Neural cell (in vitro differentiated cells): ENCODE results near the gene FRMD4B. TPM values are rescaled to one million over a fixed set of nuclear protein-coding genes. Genes with fewer than 3 reads are reported as not detected.

Source experiments
- H2AFZ ChIP-seq: fragments of 200-600, 300-800 bp; sonication (generic), shearing (Covaris generic); 2 replicates; pipeline ENCODE4 v1.6.0; 2014; ENCODE audit warnings: low read depth, mild to moderate bottlenecking, antibody characterized with exemption, low read length, moderate library complexity
- H3F3A ChIP-seq: fragments of 200-600 bp; shearing (Covaris generic); 2 replicates; pipeline ENCODE4 v1.6.1; 2016; ENCODE audit warnings: mild to moderate bottlenecking, moderate library complexity, mixed read lengths, antibody characterized with exemption, low read length; ENCODE audit not compliant: insufficient read depth, poor library complexity, severe bottlenecking
- H3K27ac ChIP-seq: fragments of 200-600, 300-800 bp; sonication (generic), shearing (Covaris generic); 2 replicates; pipeline ENCODE4 v1.5.1; 2014; ENCODE audit warnings: mild to moderate bottlenecking, low read length, moderate library complexity
- H3K27me3 ChIP-seq: fragments of 300-800, 200-600 bp; sonication (generic), shearing (Covaris generic); 2 replicates; pipeline ENCODE4 v1.6.0; 2014; ENCODE audit warnings: mild to moderate bottlenecking, low read depth, low read length, moderate library complexity; ENCODE audit not compliant: insufficient read depth
- H3K36me3 ChIP-seq: fragments of 300-800, 200-600 bp; sonication (generic), shearing (Covaris generic); 2 replicates; pipeline ENCODE4 v1.5.1; 2014; ENCODE audit warnings: mild to moderate bottlenecking, antibody characterized with exemption, low read length, moderate library complexity; ENCODE audit not compliant: insufficient read depth
- H3K4me2 ChIP-seq: fragments of 300-800, 200-600 bp; sonication (generic), shearing (Covaris generic); 2 replicates; pipeline ENCODE4 v1.6.0; 2014; ENCODE audit warnings: mild to moderate bottlenecking, low read length
- H3K4me3 ChIP-seq: fragments of 300-800, 200-600 bp; sonication (generic), shearing (Covaris generic); 2 replicates; pipeline ENCODE4 v1.5.1; 2014; ENCODE audit warnings: mild to moderate bottlenecking, low read length, moderate library complexity
- H3K79me2 ChIP-seq: fragments of 200-600 bp; shearing (Covaris generic); replicated peaks from 2 replicates; pipeline ENCODE4 v1.6.0; 2014; ENCODE audit warnings: mild to moderate bottlenecking, low read length, moderate library complexity; ENCODE audit not compliant: insufficient read depth
- H3K9ac ChIP-seq: fragments of 300-800, 200-600 bp; sonication (generic), shearing (Covaris generic); 2 replicates; pipeline ENCODE4 v1.6.1; 2016; ENCODE audit warnings: mild to moderate bottlenecking, low read length, mixed read lengths
- H3K9me2 ChIP-seq: fragments of 200-600 bp; shearing (Covaris generic); 2 replicates; pipeline ENCODE4 v1.6.1; 2016; ENCODE audit warnings: mild to moderate bottlenecking, low read length, mixed read lengths; ENCODE audit not compliant: insufficient read depth
- H3K9me3 ChIP-seq: fragments of 200-600, 300-800 bp; sonication (generic), shearing (Covaris generic); 2 replicates; pipeline ENCODE4 v1.6.1; 2016; ENCODE audit warnings: mild to moderate bottlenecking, mixed run types, low read length, moderate library complexity, mixed read lengths
- H4K20me1 ChIP-seq: fragments of 200-600 bp; shearing (Covaris generic); 2 replicates; pipeline ENCODE4 v1.6.1; 2016; ENCODE audit warnings: mild to moderate bottlenecking, mixed run types; ENCODE audit not compliant: insufficient read depth
- CTCF ChIP-seq: fragments of 450-650 bp; IDR thresholded peaks from 2 replicates; pipeline ENCODE4 v1.5.1; 2014; ENCODE audit warnings: antibody characterized with exemption, mild to moderate bottlenecking, moderate library complexity; ENCODE audit not compliant: poor library complexity, severe bottlenecking
- EP300 ChIP-seq: fragments of 450-650 bp; conservative IDR thresholded peaks from 2 replicates; pipeline ENCODE4 v1.6.1; 2014; ENCODE audit warnings: antibody characterized with exemption, mild to moderate bottlenecking, moderate library complexity; ENCODE audit not compliant: poor library complexity, severe bottlenecking
- EZH2 ChIP-seq: fragments of 200-600, 300-800 bp; shearing (Covaris generic), sonication (generic); IDR thresholded peaks from 2 replicates; pipeline ENCODE4 v1.6.1; 2014; ENCODE audit warnings: antibody characterized with exemption, low read length, borderline replicate concordance, mild to moderate bottlenecking; ENCODE audit not compliant: insufficient read depth, poor library complexity, severe bottlenecking
- MXI1 ChIP-seq: fragments of 450-650 bp; conservative IDR thresholded peaks from 2 replicates; pipeline ENCODE4 v1.6.1; 2014; ENCODE audit warnings: antibody characterized with exemption, mild to moderate bottlenecking; ENCODE audit not compliant: poor library complexity, severe bottlenecking
- POLR2AphosphoS5 ChIP-seq: IDR thresholded peaks from 2 replicates; pipeline ENCODE4 v1.6.1; 2012
- RAD21 ChIP-seq: fragments of 450-650 bp; conservative IDR thresholded peaks from 2 replicates; pipeline ENCODE4 v1.6.1; 2014; ENCODE audit warnings: antibody characterized with exemption, mild to moderate bottlenecking, moderate library complexity
- REST ChIP-seq: IDR thresholded peaks from 2 replicates; pipeline ENCODE4 v1.6.1; 2012; ENCODE audit warnings: borderline replicate concordance
- SMC3 ChIP-seq: fragments of 450-650 bp; conservative IDR thresholded peaks from 2 replicates; pipeline ENCODE4 v1.6.1; 2014; ENCODE audit warnings: antibody characterized with exemption, mild to moderate bottlenecking, moderate library complexity; ENCODE audit not compliant: poor library complexity
- TAF1 ChIP-seq: IDR thresholded peaks from 2 replicates; pipeline ENCODE4 v1.6.1; 2012; ENCODE audit warnings: low read depth
- polyA plus RNA-seq: library from polyadenylated mRNA; depleted of rRNA; stranded (reverse); fragments of >200 nt; gene quantifications from 2 replicates; pipeline ENCODE4 v1.2.3, GENCODE V29; 2014

The FRMD4B gene
- polyA plus RNA-seq, 1 donor from 2014 or later = 6.2 TPM

DNA sequence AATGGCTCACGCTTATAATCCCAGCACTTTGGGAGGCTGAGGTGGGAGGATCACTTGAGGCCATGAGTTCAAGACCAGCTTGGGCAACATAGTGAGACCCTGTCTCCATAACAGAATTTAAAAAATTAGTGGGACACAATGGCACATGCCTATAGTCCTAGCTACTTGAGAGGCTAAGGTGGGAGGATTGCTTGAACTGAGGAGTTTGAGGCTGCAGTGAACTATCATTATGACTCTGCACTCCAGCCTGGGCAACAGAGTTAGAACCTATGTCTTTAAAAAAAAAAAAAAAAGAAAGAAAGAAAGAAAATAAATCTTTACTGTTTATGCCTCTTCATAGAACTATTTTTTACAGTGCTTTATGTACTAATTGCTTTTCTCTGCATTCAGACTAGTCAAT is 178.9 kb downstream of the FRMD4B start:
- Histone ChIP-seq H3K4me3 (no peak overlapping the region), H3K36me3 (no peaks in the 10 kb centered on the region)

DNA sequence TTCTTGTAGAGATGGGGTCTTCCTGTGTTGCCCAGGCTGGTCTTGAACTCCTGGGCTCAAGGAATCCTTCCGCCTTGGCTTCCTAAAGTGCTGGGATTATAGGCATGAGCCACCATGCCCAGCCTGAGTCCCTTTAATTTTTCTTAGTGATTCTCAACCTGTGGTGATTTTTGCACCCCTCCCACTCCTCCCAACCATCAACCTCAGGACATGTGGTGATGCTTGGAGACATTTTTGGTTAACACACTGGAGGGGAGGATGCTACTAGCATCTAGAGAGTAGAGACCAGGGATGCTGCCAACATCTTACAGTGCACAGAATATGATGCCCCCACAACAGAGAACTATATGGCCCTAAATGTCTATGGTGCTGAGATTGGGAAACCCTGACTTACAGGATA is 180.5 kb downstream of the FRMD4B start:
- Histone ChIP-seq H3K4me2 (no peak overlapping the region), H3K27ac (no peak overlapping the region), H2AFZ (no peak overlapping the region), H3K9me2 (no peaks in the 10 kb centered on the region), H3K27me3 (no peaks in the 10 kb centered on the region), H3F3A (no peaks in the 10 kb centered on the region), H4K20me1 (no peaks in the 10 kb centered on the region), H3K9me3 (no peaks in the 10 kb centered on the region), H3K79me2 (no peaks in the 10 kb centered on the region), H3K9ac (no peak overlapping the region), H3K36me3 (no peaks in the 10 kb centered on the region), H3K4me3 (no peak overlapping the region)
- TF ChIP-seq CTCF (no peak), EZH2 (no peak), EP300 (no peak), RAD21 (no peak), MXI1 (no peak), POLR2AphosphoS5 (no peak), TAF1 (no peak), SMC3 (no peak), REST (no peak)

More for the DNA sequence above, 178.9 kb downstream of the FRMD4B start:
- H4K20me1 ChIP-seq = no peaks in the 10 kb centered on the region
- H3K9me3 ChIP-seq = no peaks in the 10 kb centered on the region
- no peak overlapping the region for H3K27ac ChIP-seq
- no peak for TF ChIP-seq RAD21
- TF ChIP-seq TAF1 = no peak
- no peak for TF ChIP-seq EZH2
- no peak for TF ChIP-seq EP300
- no peaks in the 10 kb centered on the region for H3K27me3 ChIP-seq
- H3K79me2 ChIP-seq = no peaks in the 10 kb centered on the region
- H3K4me2 ChIP-seq = no peak overlapping the region
- H2AFZ ChIP-seq = no peak overlapping the region
- H3K9ac ChIP-seq = no peak overlapping the region
- H3K9me2 ChIP-seq = no peaks in the 10 kb centered on the region
- no peaks in the 10 kb centered on the region for H3F3A ChIP-seq
